ENCODE results near the gene FAAP20.

DNA sequence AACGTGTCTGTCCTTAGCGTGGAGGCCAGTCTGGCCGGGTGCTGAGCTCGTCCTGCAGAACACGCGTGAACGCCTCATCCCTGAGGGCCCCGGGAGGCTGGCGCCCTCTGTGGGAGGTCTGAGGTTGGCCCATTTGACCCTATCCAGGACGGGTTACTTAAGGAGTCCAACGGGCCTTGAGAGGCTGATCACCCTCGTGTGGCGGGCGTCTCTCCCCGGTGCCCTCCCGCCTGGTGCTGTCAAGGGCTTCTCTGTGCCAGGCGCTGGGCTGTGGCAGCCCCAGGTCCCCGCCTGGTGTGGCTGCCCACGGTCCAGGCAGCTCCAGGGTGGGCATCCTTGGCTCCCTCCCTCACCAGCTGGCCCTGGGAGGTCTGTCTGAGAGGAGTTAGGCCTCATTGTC, 43.2 kb upstream of the FAAP20 start:
- TF ChIP-seq CHD1 (IDR thresholded peaks at IDR 0.05; ENCODE audit: low read depth, low read length) (no peak), SPI1 (IDR thresholded peaks at IDR 0.05; ENCODE audit: borderline replicate concordance, insufficient read depth, low read depth, low read length) (no peak), SMC3 (IDR thresholded peaks at IDR 0.05; ENCODE audit: borderline replicate concordance, low read length) (no peak), FOXK2 (IDR thresholded peaks at IDR 0.05) (no peak), POLR2A (IDR thresholded peaks at IDR 0.05; ENCODE audit: low read depth, low read length) (no peak), RFX5 (IDR thresholded peaks at IDR 0.05; ENCODE audit: low read depth, low read length) (no peak), BACH1 (IDR thresholded peaks at IDR 0.05; ENCODE audit: borderline replicate concordance) (no peak)

Data from GM12878 (cell line).